A673 (cell line): ENCODE results near the gene PMEPA1. TPM values are rescaled to one million over a fixed set of nuclear protein-coding genes. Genes with fewer than 3 reads are reported as not detected.

Experiments
- Bru-seq: library from RNA; stranded (reverse); fragments of 400-500 nt; gene quantifications from one replicate; lab custom pipeline; 2021; lab: Mats Ljungman, UMichigan
- BruChase-seq, 2 experiments: library from RNA; stranded (reverse); fragments of 400-500 nt; gene quantifications; one replicate each; lab custom pipeline; 2021; lab: Mats Ljungman, UMichigan
- BruUV-seq: library from RNA; stranded (reverse); fragments of 400-500 nt; replicated peaks from 2 replicates; lab custom pipeline; 2021; lab: Mats Ljungman, UMichigan
- CTCF ChIA-PET: fragments of 300-600 bp; sonication (Branson Sonifier 250); formaldehyde crosslinking; loops from one replicate; lab custom pipeline; 2022; ENCODE audit warnings: antibody characterized with exemption; lab: Charles Lee
- POLR2A ChIA-PET: fragments of 300-600 bp; sonication (Branson Sonifier 250); formaldehyde crosslinking; loops from one replicate; lab custom pipeline; 2022; ENCODE audit warnings: antibody characterized with exemption; ENCODE audit not compliant: low non-redundant PET; lab: Charles Lee
- DNase-seq: peaks from one replicate; pipeline ENCODE4 v3.0.0-alpha.2; 2015; ENCODE audit warnings: low spot score
- H3K27ac ChIP-seq: fragments of 200-600 bp; sonication (generic); 2 replicates; pipeline ENCODE4 v1.5.1; 2016; ENCODE audit warnings: mixed run types, low read depth, mild to moderate bottlenecking, mixed read lengths, antibody characterized with exemption, low read length; ENCODE audit not compliant: poor library complexity, severe bottlenecking
- H3K27me3 ChIP-seq: fragments of 200-600 bp; sonication (generic); replicated peaks from 2 replicates; pipeline ENCODE4 v1.6.1; 2017; ENCODE audit warnings: mixed run types, low read depth, mild to moderate bottlenecking, mixed read lengths, antibody characterized with exemption, low read length; ENCODE audit not compliant: insufficient read depth, poor library complexity
- H3K36me3 ChIP-seq: fragments of 200-600 bp; sonication (generic); 2 replicates; pipeline ENCODE4 v1.6.1; 2016; ENCODE audit warnings: mixed run types, mild to moderate bottlenecking, mixed read lengths, antibody characterized with exemption, low read length; ENCODE audit not compliant: insufficient read depth, poor library complexity, severe bottlenecking
- H3K4me1 ChIP-seq: fragments of 200-600 bp; sonication (generic); 2 replicates; pipeline ENCODE4 v1.6.1; 2017; ENCODE audit warnings: mixed run types, mild to moderate bottlenecking, mixed read lengths, antibody characterized with exemption, low read length; ENCODE audit not compliant: insufficient read depth, poor library complexity, severe bottlenecking
- H3K4me3 ChIP-seq: fragments of 200-600 bp; sonication (generic); 2 replicates; pipeline ENCODE4 v1.5.1; 2016; ENCODE audit warnings: low read depth, mixed run types, mild to moderate bottlenecking, mixed read lengths, low read length; ENCODE audit not compliant: poor library complexity, severe bottlenecking
- H3K9me3 ChIP-seq: fragments of 200-600 bp; sonication (generic); 2 replicates; pipeline ENCODE4 v1.6.1; 2016; ENCODE audit warnings: mixed run types, low read depth, mild to moderate bottlenecking, mixed read lengths, antibody characterized with exemption, low read length; ENCODE audit not compliant: poor library complexity, severe bottlenecking
- EZH2 ChIP-seq: fragments of 200-600 bp; sonication (generic); IDR thresholded peaks from 2 replicates; pipeline ENCODE4 v1.6.1; 2017; ENCODE audit warnings: borderline replicate concordance, low read depth, mild to moderate bottlenecking, mixed read lengths, antibody characterized with exemption, low read length; ENCODE audit not compliant: poor library complexity, severe bottlenecking
- intact Hi-C: fragments of 100-400 bp; cut with micrococcal nuclease; formaldehyde crosslinking; loops from one replicate; pipeline ENCODE4 v1.10.0; 2022; ENCODE audit not compliant: unreplicated experiment
- long read RNA-seq: library from polyadenylated mRNA; stranded (forward); transcript quantifications from one replicate; pipeline ENCODE4 v2.0.0, GENCODE V29; 2022
- total RNA-seq: library from RNA; stranded (reverse); gene quantifications from 2 replicates; pipeline ENCODE4 v1.2.3, GENCODE V29; 2021
- TF ChIP-seq, protein P1 (sequence below): fragments of 300-800, 200-600 bp; sonication (generic); conservative IDR thresholded peaks from 2 replicates; pipeline ENCODE4 v1.5.1; 2017; ENCODE audit warnings: low read depth, mild to moderate bottlenecking, antibody characterized with exemption, low read length, moderate library complexity, mixed read lengths

Gene PMEPA1
- 9.7 and 10.4 TPM in 2 replicates for total RNA-seq
- percentile 61 among the genes with signal in this experiment for Bru-seq, nascent RNA
- BruChase-seq, experiment 1, labeled RNA remaining after a 2-hour chase: percentile 65 among the genes with signal in this experiment
- percentile 57 among the genes with signal in this experiment for BruChase-seq, experiment 2, labeled RNA remaining after a 6-hour chase
- long read RNA-seq, full-length matches to known transcripts: 12 of 14 reads
- long read RNA-seq, partial matches to known transcripts: 0 of 14 reads
- long read RNA-seq, other reads (novel, unspliced or antisense): 2 of 14 reads

DNA sequence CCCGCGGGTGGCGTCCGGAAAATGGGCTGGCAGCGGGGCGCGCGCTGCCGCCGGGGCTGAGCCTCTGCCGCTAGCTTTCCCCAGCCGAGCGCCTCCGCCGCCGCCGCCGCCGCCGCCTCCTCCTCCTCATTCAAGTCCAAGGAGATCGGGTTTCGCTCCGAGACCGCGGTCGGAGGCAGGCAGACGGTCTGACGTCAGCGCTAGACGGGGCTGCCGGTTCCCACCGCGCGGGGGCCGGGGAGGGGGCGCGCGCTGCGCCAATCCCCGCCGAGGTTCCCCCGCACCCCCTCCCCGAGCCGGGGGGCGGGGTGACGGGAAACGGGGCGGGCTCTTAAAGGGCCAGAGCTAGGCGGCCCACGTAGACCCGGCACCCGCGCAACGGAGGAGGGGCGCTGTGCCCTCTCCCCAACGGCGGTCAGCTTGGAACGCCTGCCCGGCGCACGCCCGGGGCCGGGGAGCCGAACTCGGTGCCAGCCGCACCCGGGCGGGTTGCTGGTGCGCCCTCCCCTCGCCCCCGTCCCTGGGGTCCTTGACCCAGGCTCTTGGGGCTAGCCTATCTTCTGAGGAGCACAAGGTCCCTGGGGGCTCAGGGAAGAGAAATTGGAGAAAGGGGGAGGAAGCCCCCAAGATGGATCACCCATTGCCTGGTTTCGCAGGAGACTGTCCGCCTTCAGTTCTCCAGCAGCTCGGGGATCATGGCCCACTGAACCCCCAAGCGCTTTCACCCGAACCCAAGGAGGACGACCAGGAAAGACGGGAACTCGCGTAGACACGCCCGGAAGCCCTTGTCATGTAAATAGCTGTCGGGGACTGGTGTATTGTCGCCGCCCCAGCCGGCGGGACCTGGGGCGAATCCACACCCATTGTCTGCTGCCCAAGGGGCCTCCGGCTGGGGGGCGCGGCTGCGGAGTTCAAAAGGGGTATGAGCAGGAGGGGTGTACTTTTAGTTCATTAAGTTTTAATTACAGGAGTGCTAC is at the start of gene PMEPA1:
PMEPA1 (minus strand) TSS at position 193 of the 977 bp plus-strand sequence. CDS start 433 bp downstream, outside the sequence.
- peak within 1 kb of the TSS; percentile 94 for H3K4me3 ChIP-seq
- no peaks in the 10 kb centered on the region for H3K36me3 ChIP-seq
- peaks cover 9% of the 10 kb centered on the region for H3K4me1 ChIP-seq
- TF ChIP-seq, protein P1, sequence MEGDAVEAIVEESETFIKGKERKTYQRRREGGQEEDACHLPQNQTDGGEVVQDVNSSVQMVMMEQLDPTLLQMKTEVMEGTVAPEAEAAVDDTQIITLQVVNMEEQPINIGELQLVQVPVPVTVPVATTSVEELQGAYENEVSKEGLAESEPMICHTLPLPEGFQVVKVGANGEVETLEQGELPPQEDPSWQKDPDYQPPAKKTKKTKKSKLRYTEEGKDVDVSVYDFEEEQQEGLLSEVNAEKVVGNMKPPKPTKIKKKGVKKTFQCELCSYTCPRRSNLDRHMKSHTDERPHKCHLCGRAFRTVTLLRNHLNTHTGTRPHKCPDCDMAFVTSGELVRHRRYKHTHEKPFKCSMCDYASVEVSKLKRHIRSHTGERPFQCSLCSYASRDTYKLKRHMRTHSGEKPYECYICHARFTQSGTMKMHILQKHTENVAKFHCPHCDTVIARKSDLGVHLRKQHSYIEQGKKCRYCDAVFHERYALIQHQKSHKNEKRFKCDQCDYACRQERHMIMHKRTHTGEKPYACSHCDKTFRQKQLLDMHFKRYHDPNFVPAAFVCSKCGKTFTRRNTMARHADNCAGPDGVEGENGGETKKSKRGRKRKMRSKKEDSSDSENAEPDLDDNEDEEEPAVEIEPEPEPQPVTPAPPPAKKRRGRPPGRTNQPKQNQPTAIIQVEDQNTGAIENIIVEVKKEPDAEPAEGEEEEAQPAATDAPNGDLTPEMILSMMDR: no peak
- TF ChIP-seq EZH2: no peak
- BruUV-seq: no TSS peak
- H3K9me3 ChIP-seq: no peaks in the 10 kb centered on the region
- peak; percentile 97 for DNase-seq
- ChIA-PET CTCF (interaction anchor here (0.6 to 1.4 kb wide), 2 partner anchors 8 to 110 kb away, joined by 3 to 4 read pairs; no protein-coding TSS in a partner anchor), POLR2A (no interaction called here)
- peak within 1 kb of the TSS; percentile 90 for H3K27ac ChIP-seq
- no peaks in the 10 kb centered on the region for H3K27me3 ChIP-seq
- intact Hi-C loops: no loop called here

- TF ChIP-seq EZH2: no peak
- TF ChIP-seq, protein P1: no peak
- H3K27ac ChIP-seq: no peak overlapping the region
- H3K4me1 ChIP-seq: no peaks in the 10 kb centered on the region
- no TSS peak for BruUV-seq
- intact Hi-C loops: no loop called here
- POLR2A ChIA-PET: no interaction called here
- no peaks in the 10 kb centered on the region for H3K36me3 ChIP-seq
- CTCF ChIA-PET: no interaction called here
- H3K27me3 ChIP-seq: no peaks in the 10 kb centered on the region
- no peak for DNase-seq
- no peaks in the 10 kb centered on the region for H3K9me3 ChIP-seq
- H3K4me3 ChIP-seq: no peak overlapping the region
Observed at GRCh38 chr20:57757767-57758166, 48.0 kb upstream of the PMEPA1 start.

- DNase-seq: no peak
- CTCF ChIA-PET: no interaction called here
- Histone ChIP-seq H3K27me3 (no peaks in the 10 kb centered on the region), H3K4me3 (no peak overlapping the region), H3K4me1 (no peaks in the 10 kb centered on the region), H3K36me3 (no peaks in the 10 kb centered on the region), H3K27ac (no peak overlapping the region), H3K9me3 (no peaks in the 10 kb centered on the region)
- BruUV-seq: no TSS peak
- TF ChIP-seq EZH2: no peak
- TF ChIP-seq, protein P1: no peak
- POLR2A ChIA-PET: no interaction called here
- intact Hi-C loops: no loop called here
Observed at GRCh38 chr20:57756921-57757320, 47.1 kb upstream of the PMEPA1 start.
